HEK293 (cell line): Measurements from ENCODE around the gene PDE3A.

Source experiments
- CTCF ChIA-PET: fragments of 350-600 bp; formaldehyde crosslinking; extraction: SDS; loops from one replicate; lab custom pipeline; 2021; ENCODE audit warnings: antibody characterized with exemption; lab: Yijun Ruan, JAX
- POLR2A ChIA-PET: fragments of 300-600 bp; formaldehyde crosslinking; extraction: SDS; loops from one replicate; lab custom pipeline; 2020; ENCODE audit warnings: antibody characterized with exemption, inconsistent platforms; lab: Yijun Ruan, JAX
- H3K27ac ChIP-seq: fragments of 200-500 bp; sonication (Bioruptor generic); 2 replicates; pipeline ENCODE4 v1.5.1; 2014; ENCODE audit warnings: low read depth, low read length, control low read depth, inconsistent platforms; ENCODE audit errors: extremely low read depth
- H3K36me3 ChIP-seq, 2 experiments: fragments of 200-500 bp in 1 of 2; sonication (Bioruptor generic) in 1 of 2; 1 replicate in 1 of 2; 2 replicates in 1 of 2; pipeline ENCODE4 v1.5.1; 2014 to 2017; ENCODE audit warnings: inconsistent platforms in 2 of 2, low read length in 2 of 2; ENCODE audit not compliant: control insufficient read depth in 2 of 2, insufficient read depth in 1 of 2
- H3K4me1 ChIP-seq: fragments of 200-500 bp; sonication (Bioruptor generic); 2 replicates; pipeline ENCODE4 v1.5.1; 2014; ENCODE audit warnings: mild to moderate bottlenecking, low read length, inconsistent platforms; ENCODE audit not compliant: control insufficient read depth, insufficient read depth
- H3K4me3 ChIP-seq: 2 replicates; pipeline ENCODE4 v1.5.1; 2011; ENCODE audit warnings: low read depth, mild to moderate bottlenecking, control low read depth, low read length, moderate library complexity
- H3K9me3 ChIP-seq: fragments of 200-500 bp; sonication (Bioruptor generic); 2 replicates; pipeline ENCODE4 v1.5.1; 2014; ENCODE audit warnings: low read depth, low read length, inconsistent platforms; ENCODE audit not compliant: control insufficient read depth, insufficient read depth
- BCL11B ChIP-seq: fragments of 450-650 bp; formaldehyde crosslinking; IDR thresholded peaks from 2 replicates; pipeline ENCODE4 v1.5.1; 2016; ENCODE audit warnings: low read depth, missing biosample characterization, missing genetic modification characterization
- OVOL3 ChIP-seq: fragments of 450-650 bp; formaldehyde crosslinking; IDR thresholded peaks from 2 replicates; pipeline ENCODE4 v1.5.1; 2016; ENCODE audit warnings: missing biosample characterization, missing genetic modification characterization
- SCRT1 ChIP-seq: fragments of 450-650 bp; formaldehyde crosslinking; IDR thresholded peaks from 2 replicates; pipeline ENCODE4 v1.5.1; 2016; ENCODE audit warnings: missing biosample characterization, missing genetic modification characterization, borderline replicate concordance
- SP3 ChIP-seq: fragments of 450-650 bp; formaldehyde crosslinking; IDR thresholded peaks from 2 replicates; pipeline ENCODE4 v1.5.1; 2016; ENCODE audit warnings: missing biosample characterization, missing genetic modification characterization
- ZFHX2 ChIP-seq: fragments of 450-650 bp; formaldehyde crosslinking; conservative IDR thresholded peaks from 2 replicates; pipeline ENCODE4 v1.5.1; 2016; ENCODE audit warnings: missing biosample characterization, missing genetic modification characterization
- ZNF121 ChIP-seq: fragments of 450-650 bp; formaldehyde crosslinking; IDR thresholded peaks from 2 replicates; pipeline ENCODE4 v1.5.1; 2016; ENCODE audit warnings: missing biosample characterization, missing genetic modification characterization
- ZNF2 ChIP-seq: fragments of 450-650 bp; formaldehyde crosslinking; IDR thresholded peaks from 2 replicates; pipeline ENCODE4 v1.5.1; 2016; ENCODE audit warnings: missing biosample characterization, missing genetic modification characterization
- ZNF211 ChIP-seq: fragments of 450-650 bp; formaldehyde crosslinking; IDR thresholded peaks from 2 replicates; pipeline ENCODE4 v1.5.1; 2016; ENCODE audit warnings: low read depth, missing biosample characterization, missing genetic modification characterization
- ZNF248 ChIP-seq: fragments of 450-650 bp; formaldehyde crosslinking; IDR thresholded peaks from 2 replicates; pipeline ENCODE4 v1.5.1; 2017; ENCODE audit warnings: missing biosample characterization, missing genetic modification characterization
- ZNF350 ChIP-seq: fragments of 450-650 bp; formaldehyde crosslinking; IDR thresholded peaks from 2 replicates; pipeline ENCODE4 v1.5.0; 2017; ENCODE audit warnings: missing biosample characterization, mild to moderate bottlenecking, missing genetic modification characterization
- ZNF555 ChIP-seq: fragments of 450-650 bp; formaldehyde crosslinking; conservative IDR thresholded peaks from 2 replicates; pipeline ENCODE4 v1.5.1; 2017; ENCODE audit warnings: missing biosample characterization, mild to moderate bottlenecking, missing genetic modification characterization, inconsistent platforms
- ZNF654 ChIP-seq: fragments of 450-650 bp; formaldehyde crosslinking; IDR thresholded peaks from 2 replicates; pipeline ENCODE4 v1.5.1; 2016; ENCODE audit warnings: low read depth, missing biosample characterization, missing genetic modification characterization
- ZNF664 ChIP-seq: fragments of 450-650 bp; formaldehyde crosslinking; IDR thresholded peaks from 2 replicates; pipeline ENCODE4 v1.5.1; 2016; ENCODE audit warnings: missing biosample characterization, missing genetic modification characterization
- ZNF670 ChIP-seq: fragments of 450-650 bp; formaldehyde crosslinking; IDR thresholded peaks from 2 replicates; pipeline ENCODE4 v1.5.1; 2016; ENCODE audit warnings: missing biosample characterization, missing genetic modification characterization, low read depth
- ZNF768 ChIP-seq: fragments of 450-650 bp; formaldehyde crosslinking; IDR thresholded peaks from 2 replicates; pipeline ENCODE4 v1.5.1; 2018; ENCODE audit warnings: missing biosample characterization, mild to moderate bottlenecking, missing genetic modification characterization
- ZNF837 ChIP-seq: fragments of 450-650 bp; formaldehyde crosslinking; IDR thresholded peaks from 2 replicates; pipeline ENCODE4 v1.5.1; 2016; ENCODE audit warnings: missing biosample characterization, missing genetic modification characterization
- TF ChIP-seq, protein P1 (sequence below): fragments of 450-650 bp; formaldehyde crosslinking; IDR thresholded peaks from 2 replicates; pipeline ENCODE4 v1.5.1; 2016; ENCODE audit warnings: missing biosample characterization, missing genetic modification characterization
- TF ChIP-seq, protein P2 (sequence below): fragments of 450-650 bp; formaldehyde crosslinking; IDR thresholded peaks from 2 replicates; pipeline ENCODE4 v1.5.1; 2016; ENCODE audit warnings: missing biosample characterization, missing genetic modification characterization, low read depth
- TF ChIP-seq, protein P3 (sequence below): fragments of 450-650 bp; formaldehyde crosslinking; IDR thresholded peaks from 2 replicates; pipeline ENCODE4 v1.5.1; 2016; ENCODE audit warnings: missing biosample characterization, missing genetic modification characterization

Gene PDE3A

DNA sequence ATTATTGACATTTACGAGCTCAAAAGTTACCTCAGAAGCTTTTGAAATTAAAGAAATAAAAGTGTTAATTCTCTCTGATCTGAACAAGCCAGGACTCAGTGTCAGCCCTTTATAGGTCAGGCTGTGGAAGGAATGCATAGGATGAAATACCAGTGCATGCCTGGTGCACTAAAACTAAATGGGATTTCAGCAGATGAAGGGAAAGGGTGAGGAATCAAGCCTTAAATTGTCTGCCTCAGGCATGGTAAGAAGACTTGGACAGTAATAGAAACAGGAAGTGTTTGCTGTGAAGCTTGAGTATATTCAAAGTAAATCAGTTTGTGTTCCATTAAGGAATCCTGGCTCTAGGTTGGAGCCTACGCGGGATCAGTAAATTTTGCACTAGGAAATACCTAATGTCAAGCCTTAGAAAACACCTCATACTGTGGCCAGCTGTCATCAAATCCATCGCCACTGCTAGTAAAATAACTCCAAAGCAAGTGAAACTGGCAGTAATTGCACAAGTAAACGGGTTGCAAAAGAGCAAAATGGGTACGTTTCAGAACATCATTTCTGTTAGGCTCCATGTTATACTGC lies 76.3 kb downstream of the PDE3A start:
- TF ChIP-seq, protein P1, sequence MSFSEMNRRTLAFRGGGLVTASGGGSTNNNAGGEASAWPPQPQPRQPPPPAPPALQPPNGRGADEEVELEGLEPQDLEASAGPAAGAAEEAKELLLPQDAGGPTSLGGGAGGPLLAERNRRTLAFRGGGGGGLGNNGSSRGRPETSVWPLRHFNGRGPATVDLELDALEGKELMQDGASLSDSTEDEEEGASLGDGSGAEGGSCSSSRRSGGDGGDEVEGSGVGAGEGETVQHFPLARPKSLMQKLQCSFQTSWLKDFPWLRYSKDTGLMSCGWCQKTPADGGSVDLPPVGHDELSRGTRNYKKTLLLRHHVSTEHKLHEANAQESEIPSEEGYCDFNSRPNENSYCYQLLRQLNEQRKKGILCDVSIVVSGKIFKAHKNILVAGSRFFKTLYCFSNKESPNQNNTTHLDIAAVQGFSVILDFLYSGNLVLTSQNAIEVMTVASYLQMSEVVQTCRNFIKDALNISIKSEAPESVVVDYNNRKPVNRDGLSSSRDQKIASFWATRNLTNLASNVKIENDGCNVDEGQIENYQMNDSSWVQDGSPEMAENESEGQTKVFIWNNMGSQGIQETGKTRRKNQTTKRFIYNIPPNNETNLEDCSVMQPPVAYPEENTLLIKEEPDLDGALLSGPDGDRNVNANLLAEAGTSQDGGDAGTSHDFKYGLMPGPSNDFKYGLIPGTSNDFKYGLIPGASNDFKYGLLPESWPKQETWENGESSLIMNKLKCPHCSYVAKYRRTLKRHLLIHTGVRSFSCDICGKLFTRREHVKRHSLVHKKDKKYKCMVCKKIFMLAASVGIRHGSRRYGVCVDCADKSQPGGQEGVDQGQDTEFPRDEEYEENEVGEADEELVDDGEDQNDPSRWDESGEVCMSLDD (tag by site-specific recombination): no peak
- no peak for TF ChIP-seq ZNF2 (tag by site-specific recombination)
- TF ChIP-seq, protein P2, sequence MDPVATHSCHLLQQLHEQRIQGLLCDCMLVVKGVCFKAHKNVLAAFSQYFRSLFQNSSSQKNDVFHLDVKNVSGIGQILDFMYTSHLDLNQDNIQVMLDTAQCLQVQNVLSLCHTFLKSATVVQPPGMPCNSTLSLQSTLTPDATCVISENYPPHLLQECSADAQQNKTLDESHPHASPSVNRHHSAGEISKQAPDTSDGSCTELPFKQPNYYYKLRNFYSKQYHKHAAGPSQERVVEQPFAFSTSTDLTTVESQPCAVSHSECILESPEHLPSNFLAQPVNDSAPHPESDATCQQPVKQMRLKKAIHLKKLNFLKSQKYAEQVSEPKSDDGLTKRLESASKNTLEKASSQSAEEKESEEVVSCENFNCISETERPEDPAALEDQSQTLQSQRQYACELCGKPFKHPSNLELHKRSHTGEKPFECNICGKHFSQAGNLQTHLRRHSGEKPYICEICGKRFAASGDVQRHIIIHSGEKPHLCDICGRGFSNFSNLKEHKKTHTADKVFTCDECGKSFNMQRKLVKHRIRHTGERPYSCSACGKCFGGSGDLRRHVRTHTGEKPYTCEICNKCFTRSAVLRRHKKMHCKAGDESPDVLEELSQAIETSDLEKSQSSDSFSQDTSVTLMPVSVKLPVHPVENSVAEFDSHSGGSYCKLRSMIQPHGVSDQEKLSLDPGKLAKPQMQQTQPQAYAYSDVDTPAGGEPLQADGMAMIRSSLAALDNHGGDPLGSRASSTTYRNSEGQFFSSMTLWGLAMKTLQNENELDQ (tag by site-specific recombination): no peak
- no peak for TF ChIP-seq ZNF664 (tag by site-specific recombination)
- TF ChIP-seq OVOL3: no peak
- TF ChIP-seq ZNF837: no peak
- TF ChIP-seq ZNF211 (tag by site-specific recombination): no peak
- TF ChIP-seq ZNF555 (tag by site-specific recombination): no peak
- TF ChIP-seq BCL11B (tag by site-specific recombination): no peak
- no peak for TF ChIP-seq ZNF248 (tag by site-specific recombination)
- no peak for TF ChIP-seq ZNF350
- TF ChIP-seq, protein P3, sequence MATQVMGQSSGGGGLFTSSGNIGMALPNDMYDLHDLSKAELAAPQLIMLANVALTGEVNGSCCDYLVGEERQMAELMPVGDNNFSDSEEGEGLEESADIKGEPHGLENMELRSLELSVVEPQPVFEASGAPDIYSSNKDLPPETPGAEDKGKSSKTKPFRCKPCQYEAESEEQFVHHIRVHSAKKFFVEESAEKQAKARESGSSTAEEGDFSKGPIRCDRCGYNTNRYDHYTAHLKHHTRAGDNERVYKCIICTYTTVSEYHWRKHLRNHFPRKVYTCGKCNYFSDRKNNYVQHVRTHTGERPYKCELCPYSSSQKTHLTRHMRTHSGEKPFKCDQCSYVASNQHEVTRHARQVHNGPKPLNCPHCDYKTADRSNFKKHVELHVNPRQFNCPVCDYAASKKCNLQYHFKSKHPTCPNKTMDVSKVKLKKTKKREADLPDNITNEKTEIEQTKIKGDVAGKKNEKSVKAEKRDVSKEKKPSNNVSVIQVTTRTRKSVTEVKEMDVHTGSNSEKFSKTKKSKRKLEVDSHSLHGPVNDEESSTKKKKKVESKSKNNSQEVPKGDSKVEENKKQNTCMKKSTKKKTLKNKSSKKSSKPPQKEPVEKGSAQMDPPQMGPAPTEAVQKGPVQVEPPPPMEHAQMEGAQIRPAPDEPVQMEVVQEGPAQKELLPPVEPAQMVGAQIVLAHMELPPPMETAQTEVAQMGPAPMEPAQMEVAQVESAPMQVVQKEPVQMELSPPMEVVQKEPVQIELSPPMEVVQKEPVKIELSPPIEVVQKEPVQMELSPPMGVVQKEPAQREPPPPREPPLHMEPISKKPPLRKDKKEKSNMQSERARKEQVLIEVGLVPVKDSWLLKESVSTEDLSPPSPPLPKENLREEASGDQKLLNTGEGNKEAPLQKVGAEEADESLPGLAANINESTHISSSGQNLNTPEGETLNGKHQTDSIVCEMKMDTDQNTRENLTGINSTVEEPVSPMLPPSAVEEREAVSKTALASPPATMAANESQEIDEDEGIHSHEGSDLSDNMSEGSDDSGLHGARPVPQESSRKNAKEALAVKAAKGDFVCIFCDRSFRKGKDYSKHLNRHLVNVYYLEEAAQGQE (tag by site-specific recombination): no peak
- no peak for TF ChIP-seq SCRT1 (tag by site-specific recombination)
- no peak for TF ChIP-seq ZFHX2 (tag by site-specific recombination)
- no peak for TF ChIP-seq ZNF670 (tag by site-specific recombination)
- TF ChIP-seq ZNF768 (tag by site-specific recombination): no peak
- no peak for TF ChIP-seq SP3 (tag by site-specific recombination)
- TF ChIP-seq ZNF654 (tag by site-specific recombination): no peak
- no peak for TF ChIP-seq ZNF121 (tag by site-specific recombination)
- CTCF ChIA-PET: interaction anchor here (1.7 kb wide), 1 partner anchor 19 kb away, joined by 6 read pairs; no protein-coding TSS in a partner anchor
- no peaks in the 10 kb centered on the region for H3K36me3 ChIP-seq
- no peaks in the 10 kb centered on the region for H3K4me1 ChIP-seq
- H3K27ac ChIP-seq: no peak overlapping the region
- no peaks in the 10 kb centered on the region for H3K9me3 ChIP-seq
- POLR2A ChIA-PET: no interaction called here
- H3K4me3 ChIP-seq: no peak overlapping the region
